Neural progenitor cell (in vitro differentiated cells): ENCODE results near the gene RTL10.

Source experiments
- CTCF ChIP-seq: fragments of 200-600 bp; sonication (generic); IDR thresholded peaks from 2 replicates; pipeline ENCODE4 v1.5.1; 2017; ENCODE audit warnings: antibody characterized with exemption, mild to moderate bottlenecking
- EZH2 ChIP-seq: fragments of 200-600 bp; sonication (generic); IDR thresholded peaks from 2 replicates; pipeline ENCODE4 v1.6.1; 2017; ENCODE audit warnings: antibody characterized with exemption, mild to moderate bottlenecking, moderate library complexity
- EZH2phosphoT487 ChIP-seq: fragments of 200-600 bp; sonication (generic); IDR thresholded peaks from 2 replicates; pipeline ENCODE4 v1.6.1; 2017; ENCODE audit warnings: antibody characterized with exemption

DNA sequence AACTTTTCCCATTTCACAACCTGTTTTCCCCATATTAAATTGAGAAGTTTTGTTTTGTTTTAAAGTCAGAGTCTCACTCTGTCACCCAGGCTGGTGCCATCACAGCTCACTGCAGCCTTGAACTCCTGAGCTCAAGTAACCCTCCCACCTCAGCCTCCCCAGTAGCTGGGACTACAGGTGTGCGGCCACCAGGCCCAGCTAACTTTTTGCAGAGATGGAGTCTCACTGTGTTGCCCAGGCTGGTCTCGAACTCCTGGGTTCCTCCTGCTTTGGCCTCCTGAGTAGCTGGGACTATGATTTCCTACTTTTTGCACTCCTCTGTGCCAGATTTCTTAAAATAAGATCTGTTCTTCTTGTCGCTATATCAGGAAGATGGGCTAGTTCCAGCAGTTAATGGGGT, 44.9 kb downstream of the RTL10 start:
- TF ChIP-seq EZH2, result no peak
- TF ChIP-seq EZH2phosphoT487, result no peak
- no peak for TF ChIP-seq CTCF
